BLaER1 (cell line): ENCODE measurements around the gene PERP.

Source experiments
- H3K27ac ChIP-seq: shearing (Covaris generic); formaldehyde crosslinking; 2 replicates; pipeline ENCODE4 v1.8.1; 2022
- H3K27me3 ChIP-seq: shearing (Covaris generic); formaldehyde crosslinking; 2 replicates; pipeline ENCODE4 v1.8.1; 2022
- H3K36me3 ChIP-seq: shearing (Covaris generic); formaldehyde crosslinking; 2 replicates; pipeline ENCODE4 v1.8.1; 2022
- H3K4me1 ChIP-seq: shearing (Covaris generic); formaldehyde crosslinking; 2 replicates; pipeline ENCODE4 v1.8.1; 2022
- H3K4me2 ChIP-seq: shearing (Covaris generic); formaldehyde crosslinking; 2 replicates; pipeline ENCODE4 v1.8.1; 2022
- H3K4me3 ChIP-seq: shearing (Covaris generic); formaldehyde crosslinking; 2 replicates; pipeline ENCODE4 v1.8.1; 2022
- H3K9ac ChIP-seq: shearing (Covaris generic); formaldehyde crosslinking; 2 replicates; pipeline ENCODE4 v1.8.1; 2022
- H3K9me3 ChIP-seq: shearing (Covaris generic); formaldehyde crosslinking; 2 replicates; pipeline ENCODE4 v1.8.1; 2022
- H4K20me1 ChIP-seq: shearing (Covaris generic); formaldehyde crosslinking; 2 replicates; pipeline ENCODE4 v1.8.1; 2022
- Cebpa-rat ChIP-seq: shearing (Covaris generic); IDR thresholded peaks from 2 replicates; pipeline ENCODE4 v1.8.1; 2022

The PERP gene

GRCh38 chr6:138105880-138106664 is 1.1 kb downstream of the PERP start:
- no peak overlapping the region for H3K4me2 ChIP-seq
- peaks cover 10% of the 10 kb centered on the region for H3K4me1 ChIP-seq
- no peak overlapping the region for H3K27ac ChIP-seq
- peaks cover 54% of the 10 kb centered on the region for H3K27me3 ChIP-seq
- no peaks in the 10 kb centered on the region for H3K36me3 ChIP-seq
- H3K9ac ChIP-seq, result no peak overlapping the region
- no peak for TF ChIP-seq Cebpa-rat
- H3K4me3 ChIP-seq, result no peak overlapping the region
- peaks cover 30% of the 10 kb centered on the region for H4K20me1 ChIP-seq
- H3K9me3 ChIP-seq, result no peaks in the 10 kb centered on the region

- H3K27ac ChIP-seq, result no peak overlapping the region
- no peaks in the 10 kb centered on the region for H3K9me3 ChIP-seq
- no peak for TF ChIP-seq Cebpa-rat
- H3K9ac ChIP-seq, result no peak overlapping the region
- H3K4me3 ChIP-seq, result no peak overlapping the region
- H3K4me1 ChIP-seq, result peaks cover 10% of the 10 kb centered on the region
- peaks cover 30% of the 10 kb centered on the region for H4K20me1 ChIP-seq
- no peaks in the 10 kb centered on the region for H3K36me3 ChIP-seq
- peaks cover 54% of the 10 kb centered on the region for H3K27me3 ChIP-seq
- H3K4me2 ChIP-seq, result no peak overlapping the region
Observed at GRCh38 chr6:138105446-138105845, 1.8 kb downstream of the PERP start.

- Histone ChIP-seq H3K9me3 (no peaks in the 10 kb centered on the region), H3K9ac (no peak overlapping the region), H3K36me3 (no peaks in the 10 kb centered on the region), H3K27me3 (peaks cover 54% of the 10 kb centered on the region), H4K20me1 (peaks cover 30% of the 10 kb centered on the region), H3K4me2 (no peak overlapping the region), H3K27ac (no peak overlapping the region), H3K4me1 (peaks cover 10% of the 10 kb centered on the region), H3K4me3 (no peak overlapping the region)
- TF ChIP-seq Cebpa-rat, result no peak
Observed at GRCh38 chr6:138104618-138105213, 2.5 kb downstream of the PERP start.

- H3K4me1 ChIP-seq, result peaks cover 10% of the 10 kb centered on the region
- H3K9me3 ChIP-seq, result no peaks in the 10 kb centered on the region; the same call in 1 of the 2 replicates
- H3K4me3 ChIP-seq, result no peak overlapping the region
- no peak overlapping the region for H3K9ac ChIP-seq
- peaks cover 49% of the 10 kb centered on the region for H3K27me3 ChIP-seq
- TF ChIP-seq Cebpa-rat, result no peak
- no peak overlapping the region for H3K27ac ChIP-seq
- no peak overlapping the region for H3K4me2 ChIP-seq
- peaks cover 30% of the 10 kb centered on the region for H4K20me1 ChIP-seq
- H3K36me3 ChIP-seq, result no peaks in the 10 kb centered on the region
Observed at GRCh38 chr6:138103871-138104270, 3.3 kb downstream of the PERP start.

- Histone ChIP-seq H3K4me1 (peaks cover 5% of the 10 kb centered on the region), H3K27ac (no peak overlapping the region), H3K4me2 (no peak overlapping the region), H3K9ac (no peak overlapping the region), H3K36me3 (no peaks in the 10 kb centered on the region), H3K27me3 (peaks cover 32% of the 10 kb centered on the region), H3K4me3 (no peak overlapping the region), H4K20me1 (peaks cover 18% of the 10 kb centered on the region; the same call in 1 of the 2 replicates), H3K9me3 (peaks cover 7% of the 10 kb centered on the region; the same call in 1 of the 2 replicates)
- no peak for TF ChIP-seq Cebpa-rat
Observed at GRCh38 chr6:138101946-138102731, 5.1 kb downstream of the PERP start.

GRCh38 chr6:138099832-138100231 is 7.4 kb downstream of the PERP start:
- Histone ChIP-seq H3K4me2 (no peak overlapping the region), H3K4me1 (no peaks in the 10 kb centered on the region), H3K27me3 (peaks cover 8% of the 10 kb centered on the region), H3K9ac (no peak overlapping the region), H3K9me3 (peaks cover 7% of the 10 kb centered on the region; the same call in 1 of the 2 replicates), H3K4me3 (no peak overlapping the region), H3K36me3 (no peaks in the 10 kb centered on the region), H4K20me1 (no peaks in the 10 kb centered on the region), H3K27ac (no peak overlapping the region)
- no peak for TF ChIP-seq Cebpa-rat

- Histone ChIP-seq H3K4me3 (no peak overlapping the region), H3K4me1 (no peaks in the 10 kb centered on the region), H3K9me3 (peaks cover 7% of the 10 kb centered on the region; the same call in 1 of the 2 replicates), H3K36me3 (no peaks in the 10 kb centered on the region), H3K9ac (no peak overlapping the region), H4K20me1 (no peaks in the 10 kb centered on the region), H3K27me3 (no peaks in the 10 kb centered on the region), H3K27ac (no peak overlapping the region), H3K4me2 (no peak overlapping the region)
- no peak for TF ChIP-seq Cebpa-rat
Observed at GRCh38 chr6:138098306-138098705, 8.9 kb downstream of the PERP start.

GRCh38 chr6:138094260-138094659 is 13.0 kb downstream of the PERP start:
- H3K27me3 ChIP-seq, result no peaks in the 10 kb centered on the region
- no peak overlapping the region for H3K4me2 ChIP-seq
- H3K9ac ChIP-seq, result no peak overlapping the region
- peaks cover 7% of the 10 kb centered on the region; the same call in 1 of the 2 replicates for H3K9me3 ChIP-seq
- no peaks in the 10 kb centered on the region for H3K36me3 ChIP-seq
- no peaks in the 10 kb centered on the region for H3K4me1 ChIP-seq
- H4K20me1 ChIP-seq, result no peaks in the 10 kb centered on the region
- H3K27ac ChIP-seq, result no peak overlapping the region
- no peak for TF ChIP-seq Cebpa-rat
- no peak overlapping the region for H3K4me3 ChIP-seq

GRCh38 chr6:138093632-138094031 is 13.6 kb downstream of the PERP start:
- Histone ChIP-seq H3K4me3 (no peak overlapping the region), H3K4me2 (no peak overlapping the region), H3K9ac (no peak overlapping the region), H3K27ac (no peak overlapping the region), H3K27me3 (no peaks in the 10 kb centered on the region), H3K4me1 (no peaks in the 10 kb centered on the region), H3K36me3 (no peaks in the 10 kb centered on the region), H4K20me1 (no peaks in the 10 kb centered on the region), H3K9me3 (peaks cover 7% of the 10 kb centered on the region; the same call in 1 of the 2 replicates)
- no peak for TF ChIP-seq Cebpa-rat

- no peaks in the 10 kb centered on the region for H3K9me3 ChIP-seq
- no peaks in the 10 kb centered on the region for H3K27me3 ChIP-seq
- no peak for TF ChIP-seq Cebpa-rat
- H3K9ac ChIP-seq, result no peak overlapping the region
- H4K20me1 ChIP-seq, result no peaks in the 10 kb centered on the region
- no peak overlapping the region for H3K4me2 ChIP-seq
- no peaks in the 10 kb centered on the region for H3K4me1 ChIP-seq
- H3K27ac ChIP-seq, result no peak overlapping the region
- H3K36me3 ChIP-seq, result no peaks in the 10 kb centered on the region
- no peak overlapping the region for H3K4me3 ChIP-seq
Observed at GRCh38 chr6:138092686-138093085, 14.5 kb downstream of the PERP start.
